ENCODE results near the gene AGRP.

DNA sequence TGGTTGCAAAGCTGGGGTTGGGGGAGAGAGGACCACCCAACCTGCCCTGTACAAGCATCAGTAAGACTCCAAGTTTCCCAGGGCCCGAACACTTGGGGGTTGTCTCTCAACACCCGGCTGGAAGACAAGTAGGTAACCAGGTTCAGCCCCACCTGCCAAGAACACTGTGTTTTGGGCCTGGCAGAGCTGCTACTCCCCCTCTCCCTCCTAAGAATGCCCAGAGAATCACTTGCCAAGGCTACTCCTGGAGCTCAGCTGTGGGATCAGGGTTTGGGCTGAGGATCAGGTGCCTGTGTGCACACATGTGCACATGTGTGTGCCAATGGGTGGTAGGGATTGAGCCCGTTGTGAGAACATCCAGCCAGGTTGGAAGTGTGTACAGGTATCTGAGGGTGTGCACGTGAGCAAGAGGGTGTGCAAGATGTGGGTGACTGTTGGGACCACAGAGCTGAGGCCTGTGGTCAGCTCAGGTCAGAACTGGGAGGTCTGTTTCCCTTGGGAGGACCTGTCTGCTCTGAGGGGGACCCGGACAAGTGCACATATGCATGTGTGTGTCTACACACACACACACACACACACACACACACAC, 50.1 kb downstream of the AGRP start:
- TF ChIP-seq, protein P1, sequence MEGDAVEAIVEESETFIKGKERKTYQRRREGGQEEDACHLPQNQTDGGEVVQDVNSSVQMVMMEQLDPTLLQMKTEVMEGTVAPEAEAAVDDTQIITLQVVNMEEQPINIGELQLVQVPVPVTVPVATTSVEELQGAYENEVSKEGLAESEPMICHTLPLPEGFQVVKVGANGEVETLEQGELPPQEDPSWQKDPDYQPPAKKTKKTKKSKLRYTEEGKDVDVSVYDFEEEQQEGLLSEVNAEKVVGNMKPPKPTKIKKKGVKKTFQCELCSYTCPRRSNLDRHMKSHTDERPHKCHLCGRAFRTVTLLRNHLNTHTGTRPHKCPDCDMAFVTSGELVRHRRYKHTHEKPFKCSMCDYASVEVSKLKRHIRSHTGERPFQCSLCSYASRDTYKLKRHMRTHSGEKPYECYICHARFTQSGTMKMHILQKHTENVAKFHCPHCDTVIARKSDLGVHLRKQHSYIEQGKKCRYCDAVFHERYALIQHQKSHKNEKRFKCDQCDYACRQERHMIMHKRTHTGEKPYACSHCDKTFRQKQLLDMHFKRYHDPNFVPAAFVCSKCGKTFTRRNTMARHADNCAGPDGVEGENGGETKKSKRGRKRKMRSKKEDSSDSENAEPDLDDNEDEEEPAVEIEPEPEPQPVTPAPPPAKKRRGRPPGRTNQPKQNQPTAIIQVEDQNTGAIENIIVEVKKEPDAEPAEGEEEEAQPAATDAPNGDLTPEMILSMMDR (IDR thresholded peaks at IDR 0.05; ENCODE audit: borderline replicate concordance, extremely low read depth, low read length, poor library complexity, severe bottlenecking) = no peak
- TF ChIP-seq EZH2 (IDR thresholded peaks at IDR 0.05; ENCODE audit: borderline replicate concordance, low read depth, low read length, severe bottlenecking) = no peak
